ENCODE data around the gene VGLL3. TPM values are rescaled to one million over a fixed set of nuclear protein-coding genes. Genes with fewer than 3 reads are reported as not detected.
"Not testable (repeated sequence)": the region's sequence is repeated elsewhere in the genome, so short reads cannot be mapped to it uniquely, and the experiment has no call there.

The VGLL3 gene
- total RNA-seq, 2 donors from 2014 or later, result 8.2 to 19.4 TPM

DNA sequence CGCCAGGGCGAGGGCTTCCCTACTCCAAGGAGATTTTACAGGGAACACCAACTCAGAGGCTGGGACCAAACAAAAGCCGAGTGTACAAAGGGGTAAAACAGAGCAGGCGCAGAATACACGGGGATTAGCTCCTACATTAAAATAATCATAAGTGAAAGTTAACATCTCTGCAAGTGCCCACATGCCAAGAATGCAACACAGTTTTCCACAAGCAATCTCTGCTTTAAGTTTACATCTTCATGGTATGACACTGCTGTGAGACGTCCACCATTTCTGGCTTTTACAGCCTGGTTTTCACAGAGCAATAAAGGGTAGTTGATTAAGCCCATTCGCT lies 500 bp upstream of the VGLL3 start:
- ATAC-seq, result peak in 1 of 2 donors; percentile 8
- DNase-seq, result no peak
- intact Hi-C loops (cut with DNase I), result no loop called here

DNA sequence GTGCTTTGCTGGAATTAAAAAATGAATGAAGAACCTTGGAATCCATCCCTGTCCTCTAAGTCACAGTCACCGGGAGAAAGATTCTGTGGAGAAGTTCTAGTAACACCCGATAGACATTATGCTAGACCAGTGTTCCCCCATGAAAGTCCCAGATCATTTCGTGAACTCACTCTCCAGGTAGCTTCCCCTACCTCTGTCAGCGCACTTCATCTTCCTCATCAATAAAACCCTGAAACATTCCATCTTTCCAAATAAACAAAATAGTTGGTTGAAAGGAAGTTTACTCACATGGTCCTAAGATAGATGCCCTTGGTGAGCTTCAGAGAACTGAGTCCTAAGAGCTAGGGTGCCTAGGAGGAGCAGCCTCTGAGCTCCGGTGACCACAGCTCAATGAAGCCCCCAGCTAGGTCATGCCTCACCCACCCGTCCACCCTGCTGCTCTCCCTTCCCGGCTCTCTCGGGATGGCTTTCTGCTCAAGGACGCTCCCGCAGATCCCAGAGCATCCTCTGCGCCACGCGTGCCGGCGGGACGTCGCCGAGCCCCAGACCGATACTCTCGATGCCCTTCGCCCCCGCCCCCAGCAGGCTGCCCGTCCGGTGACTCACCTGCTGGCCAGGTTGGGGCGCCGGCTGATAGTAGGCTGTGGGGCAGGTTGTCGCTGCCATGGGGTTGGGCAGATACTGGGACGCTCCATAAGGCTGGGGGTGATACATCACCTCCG lies 776 bp downstream of the VGLL3 start:
- DNase-seq (peak; percentile 27), ATAC-seq (peak; percentile 12 to 17)
- intact Hi-C loops (cut with DNase I), result no loop called here

GRCh38 chr3:86989611-86990010 lies 1.3 kb downstream of the VGLL3 start:
- DNase-seq (no peak), ATAC-seq (no peak)
- intact Hi-C loops (cut with DNase I), result no loop called here

- intact Hi-C loops (cut with DNase I), result no loop called here
- ATAC-seq (no peak), DNase-seq (no peak)
These were observed 1.9 kb downstream of the VGLL3 start for GRCh38 chr3:86989006-86989405.

DNA sequence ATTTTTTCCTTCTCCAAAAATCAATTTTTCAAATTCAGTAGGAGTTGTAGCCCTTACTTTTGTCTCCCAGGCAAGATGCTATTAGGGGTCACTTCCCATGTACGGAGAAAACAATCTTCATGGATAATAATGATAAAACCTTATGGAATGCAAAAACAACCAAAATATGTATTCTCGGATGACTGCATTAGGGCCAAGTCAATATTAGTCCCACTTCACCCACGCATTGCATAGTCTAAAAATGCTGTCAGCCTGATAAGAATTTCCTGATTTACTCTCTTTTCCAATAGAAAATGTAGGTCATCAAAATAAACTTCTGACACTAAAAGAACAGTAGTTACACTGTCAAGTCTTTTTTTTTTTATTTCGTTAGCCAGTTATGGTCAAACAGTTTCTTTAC lies 2.7 kb downstream of the VGLL3 start:
- no peak for DNase-seq
- peak in 1 of 2 donors; percentile 4 for ATAC-seq
- intact Hi-C loops (cut with DNase I), result no loop called here

DNA sequence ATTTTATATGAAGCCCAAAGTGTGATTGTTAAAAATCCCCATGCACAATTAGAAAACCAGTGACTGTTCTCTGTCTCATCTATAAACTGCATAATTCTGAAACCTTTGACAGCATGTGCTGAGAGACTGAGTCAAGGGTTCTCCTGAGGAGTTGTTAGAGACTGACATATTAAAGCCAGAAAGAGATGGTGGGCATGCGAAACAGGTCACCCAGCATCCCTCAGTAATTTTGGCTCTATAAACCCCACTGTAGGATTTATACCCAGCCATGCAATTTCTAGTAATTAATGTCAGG lies 3.6 kb downstream of the VGLL3 start:
- intact Hi-C loops (cut with DNase I), result no loop called here
- ATAC-seq (no peak), DNase-seq (no peak)

- DNase-seq, result no peak
- intact Hi-C loops (cut with DNase I), result no loop called here
- no peak for ATAC-seq
These were observed 4.1 kb downstream of the VGLL3 start for GRCh38 chr3:86986671-86987420.

DNA sequence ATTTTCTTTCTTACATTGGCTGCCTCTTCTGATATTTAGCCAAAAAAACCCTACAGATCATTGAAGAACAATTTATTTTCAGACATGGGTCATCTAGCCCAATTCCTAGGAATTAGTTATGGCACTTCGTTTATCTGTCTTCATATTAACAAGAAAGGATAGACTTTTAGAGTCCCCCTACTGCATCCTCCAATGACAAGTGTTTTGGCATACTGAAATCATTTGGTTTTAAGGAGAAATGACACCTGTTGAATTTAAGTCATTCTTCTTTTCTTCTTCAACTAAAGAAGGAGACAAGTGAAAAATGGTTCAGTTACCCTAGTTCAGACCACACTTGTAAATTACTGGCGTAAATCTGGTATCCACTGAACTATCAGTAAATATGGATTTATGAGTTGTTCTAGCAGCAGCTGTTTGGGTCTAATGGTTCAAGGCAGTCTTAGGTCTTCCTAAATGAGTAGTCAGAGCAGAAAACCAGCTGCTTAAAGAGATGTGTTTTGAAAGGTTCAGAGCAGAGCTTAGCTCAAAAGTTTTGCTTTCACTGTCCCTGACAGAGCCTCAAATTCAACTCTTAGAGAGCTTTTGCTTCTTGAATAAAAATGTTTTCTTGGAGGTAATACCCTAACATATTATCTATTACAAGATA lies 5.6 kb downstream of the VGLL3 start:
- ATAC-seq, result no peak
- intact Hi-C loops (cut with DNase I), result no loop called here

GRCh38 chr3:86984271-86984670 lies 6.7 kb downstream of the VGLL3 start:
- DNase-seq (no peak), ATAC-seq (no peak)
- intact Hi-C loops (cut with DNase I), result no loop called here

More for the DNA sequence above, 5.6 kb downstream of the VGLL3 start:
- DNase-seq, result no peak

GRCh38 chr3:86982883-86983282 lies 8.1 kb downstream of the VGLL3 start:
- intact Hi-C loops (cut with DNase I), result no loop called here
- DNase-seq, result no peak
- ATAC-seq, result peak; percentile 77 to 92

DNA sequence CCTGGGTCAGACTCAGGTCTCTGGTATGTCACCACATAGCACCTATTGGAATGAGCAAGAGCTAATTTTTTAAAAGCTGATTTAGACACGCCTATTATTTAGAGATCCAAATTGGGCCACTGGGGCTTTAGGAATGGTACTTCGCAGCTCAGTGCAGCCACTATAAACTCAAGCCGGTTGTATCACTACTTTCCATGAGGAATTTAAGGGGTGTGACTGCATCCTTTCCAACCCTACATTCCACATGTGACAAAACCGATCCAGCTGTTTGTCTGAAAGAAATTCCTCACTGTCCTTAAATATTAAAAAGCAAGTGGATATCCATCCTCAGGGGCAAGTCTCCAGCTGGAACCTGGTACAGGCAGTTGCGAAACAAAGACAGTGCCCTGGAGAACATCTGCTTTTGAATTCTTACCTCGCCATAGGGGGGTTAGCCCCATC lies 12.8 kb downstream of the VGLL3 start:
- peak; percentile 35 to 71 for ATAC-seq
- DNase-seq, result no peak
- intact Hi-C loops (cut with DNase I), result no loop called here

GRCh38 chr3:86976219-86976618 lies 14.7 kb downstream of the VGLL3 start:
- ATAC-seq (no peak), DNase-seq (no peak)
- intact Hi-C loops (cut with DNase I), result no loop called here

DNA sequence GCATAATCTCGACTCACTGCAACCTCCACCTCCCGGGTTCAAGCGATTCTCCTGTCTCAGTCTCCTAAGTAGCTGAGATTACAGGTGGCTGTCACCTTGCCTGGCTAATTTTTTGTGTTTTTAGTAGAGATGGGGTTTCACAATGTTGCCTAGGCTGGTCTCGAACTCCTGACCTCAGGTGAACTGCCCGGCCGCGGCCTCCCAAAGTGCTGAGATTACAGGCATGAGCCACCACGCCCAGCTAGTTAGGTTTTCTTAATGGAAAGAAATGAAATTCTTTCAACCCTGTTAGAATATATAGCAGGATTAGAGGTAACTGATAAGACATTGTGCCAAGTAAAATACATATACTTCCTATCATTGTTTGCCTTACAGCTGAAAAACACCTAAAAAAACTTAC lies 16.8 kb downstream of the VGLL3 start:
- ATAC-seq; DNase-seq; intact Hi-C loops (cut with DNase I): not testable (repeated sequence)

- no peak for DNase-seq
- ATAC-seq, result peak in 1 of 2 donors; percentile 81
- intact Hi-C loops (cut with DNase I), result no loop called here
These were observed 17.5 kb downstream of the VGLL3 start for GRCh38 chr3:86973440-86973839.

DNA sequence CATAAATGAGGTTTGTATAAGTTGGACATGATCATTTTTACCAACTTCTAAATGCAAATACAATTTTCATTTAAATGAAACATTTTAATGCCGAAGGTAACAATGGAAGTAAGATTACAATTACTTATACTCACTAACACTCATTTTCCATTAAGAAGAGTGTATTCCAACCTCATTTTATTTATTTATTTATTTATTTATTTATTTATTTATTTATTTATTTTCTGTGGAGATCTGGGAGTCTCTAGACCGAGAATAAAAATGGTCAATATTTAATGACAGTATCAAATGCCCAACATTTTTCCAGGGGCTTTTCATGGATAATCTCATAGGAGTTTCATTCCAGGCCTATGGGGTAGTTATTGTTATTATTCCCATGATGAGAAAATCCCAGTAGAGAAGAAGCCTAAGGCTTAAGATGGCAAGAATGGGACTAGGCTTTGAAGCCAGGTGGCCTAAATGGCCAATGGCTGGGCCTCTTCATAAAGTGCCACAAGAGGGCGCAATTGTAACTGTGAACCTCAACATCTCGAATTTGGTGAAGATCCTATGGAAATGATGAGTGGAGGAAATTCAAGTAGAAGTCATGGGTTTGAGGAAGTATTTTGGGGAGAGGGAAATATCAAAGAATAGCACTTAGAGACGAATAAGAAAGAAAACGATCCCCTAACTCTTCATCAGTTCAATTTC lies 21.3 kb downstream of the VGLL3 start:
- no peak for ATAC-seq
- intact Hi-C loops (cut with DNase I), result no loop called here

DNA sequence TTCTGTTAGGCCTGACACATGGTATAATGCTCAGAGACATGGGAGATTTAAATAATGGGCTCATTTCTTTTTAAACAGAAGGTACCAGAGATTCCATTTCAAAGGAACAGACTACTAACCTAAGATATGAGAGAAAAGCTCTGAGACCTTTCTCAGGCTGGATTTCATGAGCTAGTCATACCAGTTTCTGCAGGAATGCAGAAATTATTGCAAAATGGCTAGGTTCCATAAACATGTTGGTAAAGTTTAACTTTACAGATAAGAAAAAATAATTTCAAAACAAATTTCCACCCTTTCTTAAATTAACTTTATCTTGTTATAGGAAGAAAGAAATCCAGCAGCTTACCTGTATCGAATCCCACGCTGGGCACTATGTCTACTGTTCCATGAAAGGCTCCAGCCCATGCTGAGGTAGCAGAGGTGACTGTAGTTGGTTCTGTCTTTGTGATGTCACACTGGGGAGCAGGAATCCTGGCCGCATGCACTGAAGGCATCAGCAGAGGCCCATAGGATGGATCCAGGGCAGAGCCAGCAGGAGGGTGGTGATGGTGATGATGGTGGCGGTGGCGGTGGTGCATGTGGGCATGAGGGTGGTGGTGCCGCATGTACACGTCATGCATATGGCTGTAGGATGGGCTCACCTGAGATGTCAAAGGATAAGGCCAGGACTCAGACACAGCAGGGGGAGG lies 22.6 kb downstream of the VGLL3 start:
- intact Hi-C loops (cut with DNase I), result no loop called here
- DNase-seq, result no peak
- no peak for ATAC-seq

More for the DNA sequence above, 21.3 kb downstream of the VGLL3 start:
- no peak for DNase-seq

DNA sequence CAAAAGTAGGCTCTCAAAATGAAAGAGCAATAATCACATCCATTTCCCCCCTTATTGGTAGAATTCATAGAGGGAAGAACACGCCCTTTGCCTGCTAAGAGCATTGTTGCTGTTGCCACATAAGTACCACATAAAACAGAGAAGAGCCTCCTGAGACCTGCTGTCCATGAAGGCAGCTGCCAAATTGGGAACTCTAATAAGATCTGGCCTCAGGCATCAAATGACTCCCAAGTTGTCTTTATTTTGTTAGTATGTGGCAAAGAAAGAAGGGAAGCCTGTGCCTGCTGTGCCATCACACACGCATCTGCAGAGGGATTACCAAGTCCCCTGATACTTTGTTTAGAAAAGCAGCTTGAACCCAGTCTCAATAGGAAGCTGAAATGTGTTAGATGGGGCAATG lies 23.9 kb downstream of the VGLL3 start:
- intact Hi-C loops (cut with DNase I), result no loop called here
- ATAC-seq, result no peak
- DNase-seq, result no peak

GRCh38 chr3:86965166-86965565 lies 25.8 kb downstream of the VGLL3 start:
- intact Hi-C loops (cut with DNase I), result no loop called here
- no peak for ATAC-seq

GRCh38 chr3:86963611-86964010 lies 27.3 kb downstream of the VGLL3 start:
- no peak for ATAC-seq
- intact Hi-C loops (cut with DNase I), result no loop called here
- no peak for DNase-seq

More at GRCh38 chr3:86965166-86965565, 25.8 kb downstream of the VGLL3 start:
- DNase-seq, result no peak

Measured in left cardiac atrium (tissue), 4 donors.